Uterus (tissue), 2 donors: Measurements from ENCODE around the gene RPL7L1.

ENCODE experiments used
- CTCF ChIP-seq, 4 experiments: fragments of 200-600 bp in 2 of 4; fragments of 450-650 bp in 2 of 4; sonication (generic) in 2 of 4; IDR thresholded peaks; one replicate each; pipeline ENCODE4 v1.5.1; 2016 to 2019; ENCODE audit warnings: antibody characterized with exemption in 4 of 4, mild to moderate bottlenecking in 2 of 4, moderate library complexity in 1 of 4
- POLR2A ChIP-seq, 2 donors: fragments of 450-650 bp; IDR thresholded peaks; one replicate each; pipeline ENCODE4 v1.6.1; 2016; ENCODE audit warnings: antibody characterized with exemption in 2 of 2, mild to moderate bottlenecking in 1 of 2, moderate library complexity in 1 of 2

GRCh38 chr6:42932412-42932811 lies 53.0 kb downstream of the RPL7L1 start:
- no peak for TF ChIP-seq CTCF (IDR thresholded peaks at IDR 0.05)
- TF ChIP-seq POLR2A (IDR thresholded peaks at IDR 0.05) = no peak
